H1 (cell line): ENCODE measurements around the gene P2RX6. TPM values are rescaled to one million over a fixed set of nuclear protein-coding genes. Genes with fewer than 3 reads are reported as not detected.

Source experiments
- CTCF ChIA-PET: fragments of 300-600 bp; sonication (Branson Sonifier 250); formaldehyde crosslinking; loops from one replicate; lab custom pipeline; 2021; ENCODE audit not compliant: partially characterized antibody; lab: Charles Lee
- POLR2A ChIA-PET: fragments of 300-600 bp; sonication (Branson Sonifier 250); formaldehyde crosslinking; loops from one replicate; lab custom pipeline; 2021; ENCODE audit warnings: inconsistent platforms; ENCODE audit not compliant: partially characterized antibody; lab: Charles Lee
- DNase-seq, 2 experiments: peaks; one replicate each; pipeline versions ENCODE4 v3.0.0 to v3.0.0-alpha.2; 2010 to 2022; ENCODE audit warnings: low spot score in 2 of 2, low read depth in 1 of 2, mixed read lengths in 1 of 2
- FAIRE-seq: peaks from 2 replicates; lab custom pipeline; 2011; peaks lifted over from hg19 to GRCh38; lab: Jason Lieb, UNC
- H2AFZ ChIP-seq: 2 replicates; pipeline ENCODE4 v1.8.1; 2012; ENCODE audit warnings: low read length, inconsistent platforms
- H2AK5ac ChIP-seq: 2 replicates; pipeline ENCODE4 v1.6.1; 2013; ENCODE audit warnings: low read depth, low read length
- H2BK120ac ChIP-seq: replicated peaks from 2 replicates; pipeline ENCODE3; 2013; ENCODE audit warnings: low read depth, low read length, inconsistent platforms
- H2BK12ac ChIP-seq: 2 replicates; pipeline ENCODE4 v1.6.1; 2013; ENCODE audit warnings: low read depth, low read length
- H2BK15ac ChIP-seq: 2 replicates; pipeline ENCODE4 v1.6.1; 2013; ENCODE audit warnings: low read length
- H2BK20ac ChIP-seq: 2 replicates; pipeline ENCODE4 v1.6.1; 2013; ENCODE audit warnings: low read length
- H2BK5ac ChIP-seq: 2 replicates; pipeline ENCODE4 v1.6.1; 2013; ENCODE audit warnings: low read depth, low read length
- H3K14ac ChIP-seq: 2 replicates; pipeline ENCODE4 v1.6.1; 2013; ENCODE audit warnings: inconsistent platforms; ENCODE audit not compliant: insufficient read length
- H3K18ac ChIP-seq: 2 replicates; pipeline ENCODE4 v1.6.1; 2013; ENCODE audit warnings: low read length; ENCODE audit errors: extremely low read depth
- H3K23ac ChIP-seq: 2 replicates; pipeline ENCODE4 v1.6.1; 2013; ENCODE audit warnings: inconsistent platforms; ENCODE audit not compliant: insufficient read length
- H3K23me2 ChIP-seq: 2 replicates; pipeline ENCODE4 v1.6.1; 2013; ENCODE audit warnings: low read depth, low read length
- H3K27ac ChIP-seq: 2 replicates; pipeline ENCODE4 v1.6.1; 2011; ENCODE audit warnings: low read depth, low read length, inconsistent platforms
- H3K27me3 ChIP-seq, 4 experiments: replicated peaks in 1 of 4; 1 replicate in 1 of 4; 2 replicates in 3 of 4; pipeline versions ENCODE4 v1.6.1 to v1.8.1; 2011 to 2013; ENCODE audit warnings: low read length in 3 of 4, mild to moderate bottlenecking in 3 of 4, inconsistent platforms in 2 of 4, mixed read lengths in 2 of 4, moderate library complexity in 1 of 4; ENCODE audit not compliant: control insufficient read depth in 3 of 4, insufficient read depth in 3 of 4; ENCODE audit errors: extremely low read depth in 1 of 4
- H3K36me3 ChIP-seq, 4 experiments: 2 replicates each; pipeline versions ENCODE4 v1.6.1 to v1.8.1; 2011 to 2013; ENCODE audit warnings: mild to moderate bottlenecking in 4 of 4, low read length in 3 of 4, moderate library complexity in 2 of 4, control low read depth in 1 of 4, inconsistent platforms in 1 of 4; ENCODE audit not compliant: insufficient read depth in 4 of 4, control insufficient read depth in 2 of 4
- H3K4ac ChIP-seq: replicated peaks from 2 replicates; pipeline ENCODE3; 2013; ENCODE audit warnings: low read length, low read depth, mixed read lengths, inconsistent platforms; ENCODE audit not compliant: insufficient read length
- H3K4me1 ChIP-seq, 4 experiments: replicated peaks in 1 of 4; 1 replicate in 1 of 4; 2 replicates in 3 of 4; pipeline versions ENCODE4 v1.6.1 to v1.8.1; 2011 to 2013; ENCODE audit warnings: low read length in 3 of 4, inconsistent platforms in 2 of 4, mixed read lengths in 1 of 4; ENCODE audit not compliant: insufficient read depth in 4 of 4, control insufficient read depth in 3 of 4
- H3K4me2 ChIP-seq, 2 experiments: 2 replicates each; pipeline versions ENCODE4 v1.6.1 to v1.8.1; 2011 to 2013; ENCODE audit warnings: low read depth in 2 of 2, low read length in 2 of 2, control low read depth in 1 of 2, inconsistent platforms in 1 of 2, mild to moderate bottlenecking in 1 of 2; ENCODE audit not compliant: insufficient read depth in 1 of 2
- H3K4me3 ChIP-seq, 4 experiments: fragments of 200-600, 300-600 bp in 1 of 4; sonication (generic), shearing (Covaris generic), sonication (Bioruptor Twin) in 1 of 4; 2 replicates each; pipeline versions ENCODE4 v1.5.1 to v1.8.1; 2011 to 2016; ENCODE audit warnings: low read length in 4 of 4, low read depth in 3 of 4, control low read depth in 2 of 4, inconsistent platforms in 2 of 4, mild to moderate bottlenecking in 2 of 4, mixed read lengths in 1 of 4, moderate library complexity in 1 of 4; ENCODE audit not compliant: insufficient read depth in 2 of 4; ENCODE audit errors: extremely low read depth in 1 of 4
- H3K56ac ChIP-seq: replicated peaks from 2 replicates; pipeline ENCODE3; 2013; ENCODE audit warnings: low read depth, mild to moderate bottlenecking, mixed read lengths, low read length, inconsistent platforms; ENCODE audit not compliant: insufficient read length
- H3K79me1 ChIP-seq: 2 replicates; pipeline ENCODE4 v1.6.1; 2013; ENCODE audit warnings: low read depth, low read length, control low read depth
- H3K79me2 ChIP-seq, 2 experiments: 2 replicates each; pipeline versions ENCODE4 v1.6.1 to v1.8.1; 2012 to 2013; ENCODE audit warnings: low read length in 2 of 2, mild to moderate bottlenecking in 2 of 2, inconsistent platforms in 1 of 2; ENCODE audit not compliant: insufficient read depth in 2 of 2, control insufficient read depth in 1 of 2
- H3K9ac ChIP-seq, 4 experiments: replicated peaks in 1 of 4; 1 replicate in 1 of 4; 2 replicates in 3 of 4; pipeline versions ENCODE4 v1.6.1 to v1.8.1; 2011 to 2013; ENCODE audit warnings: low read depth in 3 of 4, low read length in 3 of 4, control low read depth in 2 of 4, mild to moderate bottlenecking in 2 of 4, moderate library complexity in 2 of 4, inconsistent platforms in 1 of 4; ENCODE audit errors: extremely low read depth in 1 of 4
- H3K9me3 ChIP-seq, 2 experiments: 2 replicates each; pipeline versions ENCODE4 v1.6.1 to v1.8.1; 2012 to 2013; ENCODE audit warnings: mild to moderate bottlenecking in 2 of 2, moderate library complexity in 2 of 2, control low read depth in 1 of 2, inconsistent platforms in 1 of 2, low read depth in 1 of 2, low read length in 1 of 2, mixed read lengths in 1 of 2; ENCODE audit not compliant: insufficient read depth in 2 of 2
- H4K20me1 ChIP-seq, 2 experiments: replicated peaks in 1 of 2; 2 replicates each; pipeline versions ENCODE3 to v1.8.1; 2011 to 2013; ENCODE audit warnings: inconsistent platforms in 2 of 2, low read length in 2 of 2, mild to moderate bottlenecking in 1 of 2; ENCODE audit not compliant: insufficient read depth in 2 of 2, control insufficient read depth in 1 of 2
- H4K5ac ChIP-seq: 2 replicates; pipeline ENCODE4 v1.6.1; 2013; ENCODE audit warnings: low read length, low read depth, mixed read lengths, inconsistent platforms; ENCODE audit not compliant: insufficient read length
- H4K8ac ChIP-seq: 2 replicates; pipeline ENCODE4 v1.8.0; 2013; ENCODE audit warnings: mild to moderate bottlenecking, moderate library complexity, low read length, inconsistent platforms; ENCODE audit not compliant: insufficient read depth; ENCODE audit errors: extremely low read depth
- H4K91ac ChIP-seq: replicated peaks from 2 replicates; pipeline ENCODE3; 2013; ENCODE audit warnings: low read length, mixed read lengths, inconsistent platforms; ENCODE audit not compliant: insufficient read length
- ATF2 ChIP-seq: IDR thresholded peaks from 2 replicates; pipeline ENCODE4 v1.6.1; 2012; ENCODE audit warnings: low read length, inconsistent platforms
- CHD2 ChIP-seq: IDR thresholded peaks from 2 replicates; pipeline ENCODE4 v1.6.1; 2012; ENCODE audit warnings: low read length, improper control_type of control experiment
- CREB1 ChIP-seq: IDR thresholded peaks from 2 replicates; pipeline ENCODE4 v1.6.1; 2012; ENCODE audit warnings: inconsistent platforms
- E2F6 ChIP-seq: IDR thresholded peaks from 2 replicates; pipeline ENCODE4 v1.6.1; 2012; ENCODE audit warnings: inconsistent platforms
- SIN3A ChIP-seq, 2 experiments: IDR thresholded peaks in 1 of 2; conservative IDR thresholded peaks in 1 of 2; 2 replicates each; pipeline ENCODE4 v1.6.1; 2011 to 2012; ENCODE audit warnings: low read length in 2 of 2, improper control_type of control experiment in 1 of 2, low read depth in 1 of 2, mild to moderate bottlenecking in 1 of 2
- SP1 ChIP-seq: IDR thresholded peaks from 2 replicates; pipeline ENCODE4 v1.6.1; 2011; ENCODE audit warnings: low read depth, low read length
- SUZ12 ChIP-seq: fragments of 200-600 bp; sonication (generic); IDR thresholded peaks from 2 replicates; pipeline ENCODE4 v1.6.1; 2012; ENCODE audit warnings: mild to moderate bottlenecking, inconsistent platforms, low read length, moderate library complexity, mixed read lengths
- TAF7 ChIP-seq: optimal IDR thresholded peaks from 2 replicates; pipeline ENCODE3; 2011; ENCODE audit warnings: low read depth, mild to moderate bottlenecking, inconsistent platforms, low read length, moderate library complexity, borderline replicate concordance
- WGBS, 2 experiments: shearing (Covaris generic) in 1 of 2; methylation state at CpG; one replicate each; pipeline versions ENCODE4 v1.1.6 to v1.1.7; 2013 to 2015; ENCODE audit warnings: low lambda C conversion rate in 2 of 2, mixed read lengths in 2 of 2, inconsistent platforms in 1 of 2, low coverage in 1 of 2, missing lambda C conversion rate in 1 of 2; ENCODE audit not compliant: insufficient replicate concordance in 2 of 2, insufficient coverage in 1 of 2, insufficient read length in 1 of 2; ENCODE audit errors: extremely low coverage in 1 of 2, missing lambda C conversion rate in 1 of 2; 5-methylcytosine and 5-hydroxymethylcytosine counted together
- polyA plus RNA-seq, 7 experiments: library from polyadenylated mRNA; depleted of rRNA in 3 of 7; stranded (reverse) in 5 of 7; unstranded in 2 of 7; fragments of >200 nt in 5 of 7; fragments of 200-250 nt in 2 of 7; gene quantifications; 1 replicate in 5 of 7; 2 replicates in 1 of 7; 4 replicates in 1 of 7; pipeline versions ENCODE4 v1.2.1 to v1.2.3, GENCODE V29; 2011 to 2013; ENCODE audit warnings: missing spikeins in 2 of 7, mixed read lengths in 2 of 7
- total RNA-seq: library from RNA; stranded (reverse); fragmentation: NEBNext Ultra II Directional; extraction: Animal tissue kit (Norgen Biotek cat#: 25700); gene quantifications from 2 replicates; pipeline ENCODE4 v1.2.1, GENCODE V29; 2021
- TF ChIP-seq, protein P1 (sequence below): IDR thresholded peaks from 2 replicates; pipeline ENCODE4 v1.6.1; 2012; ENCODE audit warnings: inconsistent platforms

Gene P2RX6
- total and polyA plus RNA-seq, 2 of the 8 experiments (the other 6 are each of a cell fraction or from before 2014, with no cell fraction given): 0.09 TPM; not detected in 1

GRCh38 chr22:21014202-21014725 lies 701 bp upstream of the P2RX6 start:
- Histone ChIP-seq H3K27me3 (peaks cover 0 to 4% (median 3%) of the 10 kb centered on the region in 4 experiments; a peak in 4 of 7 replicates), H3K56ac (peak overlapping the region; percentile 74), H2AFZ (peak overlapping the region; percentile 35; the same call in 1 of the 2 replicates), H4K5ac (peak overlapping the region; percentile 28), H3K4me3 (peak overlapping the region; percentile 51 to 75 (median 64)), H2BK15ac (0 out of 2 replicates have a peak overlapping the region, but pooled peaks have one; percentile 21), H3K4me1 (peaks cover 15 to 31% (median 19%) of the 10 kb centered on the region in 4 experiments), H3K4me2 (peak overlapping the region; percentile 68 to 97), H3K36me3 (no peaks in the 10 kb centered on the region), H3K27ac (no peak overlapping the region), H2AK5ac (no peak overlapping the region), H3K14ac (no peak overlapping the region), H3K9ac (peak overlapping the region in 1 of 4 experiments; percentile 31; a peak in 2 of 7 replicates), H3K9me3 (no peaks in the 10 kb centered on the region), H4K20me1 (peaks cover 0 to 6% of the 10 kb centered on the region in 2 experiments), H3K79me1 (no peaks in the 10 kb centered on the region; the same call in 1 of the 2 replicates), H2BK20ac (no peak overlapping the region), H3K23me2 (peaks cover 6% of the 10 kb centered on the region; the same call in 1 of the 2 replicates), H3K79me2 (no peaks in the 10 kb centered on the region), H3K4ac (peak overlapping the region; percentile 53), H4K8ac (peak overlapping the region; percentile 75), H2BK12ac (no peak overlapping the region), H2BK5ac (no peak overlapping the region), H2BK120ac (no peak overlapping the region), H3K23ac (no peak overlapping the region), H4K91ac (peak overlapping the region; percentile 10), H3K18ac (peak overlapping the region; percentile 13)
- ChIA-PET CTCF (interaction anchor here (1.0 to 2.3 kb wide), 7 partner anchors 10 to 128 kb away, joined by 3 to 7 read pairs (median 3); partner anchors contain the start of gene LZTR1), POLR2A (interaction anchor here (1.4 to 2.2 kb wide), 2 partner anchors 11 to 12 kb away, joined by 5 to 8 read pairs; partner anchors contain the start of gene THAP7)
- DNase-seq: peak; percentile 81 to 94
- FAIRE-seq: peak; percentile 76
- WGBS, 2 experiments: 7% methylated on average over 39 of the region's 40 CpGs; no CpG with 5 or more reads in 1 of the 2 experiments
- TF ChIP-seq CHD2 (0 out of 2 replicates have a peak, but pooled peaks have one; percentile 39), CREB1 (peak; percentile 93), TAF7 (no peak), SP1 (peak; percentile 80), ATF2 (no peak), SUZ12 (no peak), E2F6 (peak; percentile 42; the same call in 1 of the 2 replicates), SIN3A (conservative IDR thresholded peaks at IDR 0.05 in 1 of 2, IDR thresholded peaks at IDR 0.05 in 1 of 2; ENCODE audit: low read depth in 1 of 2, low read length in 2 of 2) (peak in 1 of 2 experiments; percentile 81; a peak in 1 of 4 replicates)
- TF ChIP-seq, protein P1, sequence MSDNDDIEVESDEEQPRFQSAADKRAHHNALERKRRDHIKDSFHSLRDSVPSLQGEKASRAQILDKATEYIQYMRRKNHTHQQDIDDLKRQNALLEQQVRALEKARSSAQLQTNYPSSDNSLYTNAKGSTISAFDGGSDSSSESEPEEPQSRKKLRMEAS: peak; percentile 36; the same call in 1 of the 2 replicates
